ENCODE data around the gene DYNC2I2.

The DYNC2I2 gene

GRCh38 chr9:128607642-128608350 is 48.9 kb downstream of the DYNC2I2 start:
- Histone ChIP-seq H3K9me2 (replicated peaks; ENCODE audit: low read depth, low read length) (no peaks in the 10 kb centered on the region), H3K9ac (ENCODE audit: low read depth, low read length, poor library complexity, severe bottlenecking) (no peak overlapping the region), H3K27me3 (ENCODE audit: insufficient read depth, low read length, poor library complexity, severe bottlenecking) (no peaks in the 10 kb centered on the region), H3K9me3 (ENCODE audit: insufficient read depth, low read depth, low read length) (no peaks in the 10 kb centered on the region), H2AFZ (ENCODE audit: low read length) (no peak overlapping the region), H3K79me2 (ENCODE audit: insufficient read depth, low read length) (no peaks in the 10 kb centered on the region), H3F3A (ENCODE audit: low read depth) (no peaks in the 10 kb centered on the region), H3K4me2 (ENCODE audit: low read depth, low read length, poor library complexity, severe bottlenecking) (no peak overlapping the region), H3K4me3 (ENCODE audit: low read length, poor library complexity, severe bottlenecking) (no peak overlapping the region), H3K4me1 (ENCODE audit: insufficient read depth, low read length, poor library complexity, severe bottlenecking) (no peaks in the 10 kb centered on the region), H3K36me3 (ENCODE audit: insufficient read depth, low read length) (peaks cover 57% of the 10 kb centered on the region; the same call in 1 of the 2 replicates), H4K20me1 (ENCODE audit: insufficient read depth, low read length, poor library complexity, severe bottlenecking) (no peaks in the 10 kb centered on the region)
- TF ChIP-seq EZH2phosphoT487 (IDR thresholded peaks at IDR 0.05; ENCODE audit: borderline replicate concordance): no peak
- no peak for TF ChIP-seq CTCF (conservative IDR thresholded peaks at IDR 0.05; ENCODE audit: low read length)

- Histone ChIP-seq H3K9me3 (ENCODE audit: insufficient read depth, low read depth, low read length) (no peaks in the 10 kb centered on the region), H3K4me3 (ENCODE audit: low read length, poor library complexity, severe bottlenecking) (no peak overlapping the region), H3K9ac (ENCODE audit: low read depth, low read length, poor library complexity, severe bottlenecking) (no peak overlapping the region), H3K9me2 (replicated peaks; ENCODE audit: low read depth, low read length) (no peaks in the 10 kb centered on the region), H2AFZ (ENCODE audit: low read length) (no peak overlapping the region), H3K36me3 (ENCODE audit: insufficient read depth, low read length) (peaks cover 48% of the 10 kb centered on the region; the same call in 1 of the 2 replicates), H4K20me1 (ENCODE audit: insufficient read depth, low read length, poor library complexity, severe bottlenecking) (no peaks in the 10 kb centered on the region), H3K27me3 (ENCODE audit: insufficient read depth, low read length, poor library complexity, severe bottlenecking) (no peaks in the 10 kb centered on the region), H3K79me2 (ENCODE audit: insufficient read depth, low read length) (no peaks in the 10 kb centered on the region), H3K4me2 (ENCODE audit: low read depth, low read length, poor library complexity, severe bottlenecking) (no peak overlapping the region), H3F3A (ENCODE audit: low read depth) (no peaks in the 10 kb centered on the region), H3K4me1 (ENCODE audit: insufficient read depth, low read length, poor library complexity, severe bottlenecking) (no peaks in the 10 kb centered on the region)
- TF ChIP-seq EZH2phosphoT487 (IDR thresholded peaks at IDR 0.05; ENCODE audit: borderline replicate concordance) (no peak), CTCF (conservative IDR thresholded peaks at IDR 0.05; ENCODE audit: low read length) (no peak)
Measured at GRCh38 chr9:128603697-128604096, 53.0 kb downstream of the DYNC2I2 start.

GRCh38 chr9:128600099-128600498 is 56.5 kb downstream of the DYNC2I2 start:
- H3K9me2 ChIP-seq (replicated peaks; ENCODE audit: low read depth, low read length): no peaks in the 10 kb centered on the region
- H3K4me1 ChIP-seq (ENCODE audit: insufficient read depth, low read length, poor library complexity, severe bottlenecking): no peaks in the 10 kb centered on the region
- H3K79me2 ChIP-seq (ENCODE audit: insufficient read depth, low read length): no peaks in the 10 kb centered on the region
- no peaks in the 10 kb centered on the region for H3K27me3 ChIP-seq (ENCODE audit: insufficient read depth, low read length, poor library complexity, severe bottlenecking)
- H3K4me2 ChIP-seq (ENCODE audit: low read depth, low read length, poor library complexity, severe bottlenecking): no peak overlapping the region
- no peak for TF ChIP-seq CTCF (conservative IDR thresholded peaks at IDR 0.05; ENCODE audit: low read length)
- no peak for TF ChIP-seq EZH2phosphoT487 (IDR thresholded peaks at IDR 0.05; ENCODE audit: borderline replicate concordance)
- no peaks in the 10 kb centered on the region for H3K9me3 ChIP-seq (ENCODE audit: insufficient read depth, low read depth, low read length)
- no peak overlapping the region for H3K9ac ChIP-seq (ENCODE audit: low read depth, low read length, poor library complexity, severe bottlenecking)
- H3F3A ChIP-seq (ENCODE audit: low read depth): no peaks in the 10 kb centered on the region
- no peak overlapping the region for H3K4me3 ChIP-seq (ENCODE audit: low read length, poor library complexity, severe bottlenecking)
- H4K20me1 ChIP-seq (ENCODE audit: insufficient read depth, low read length, poor library complexity, severe bottlenecking): no peaks in the 10 kb centered on the region
- no peak overlapping the region for H2AFZ ChIP-seq (ENCODE audit: low read length)
- peaks cover 44% of the 10 kb centered on the region; the same call in 1 of the 2 replicates for H3K36me3 ChIP-seq (ENCODE audit: insufficient read depth, low read length)
